ENCODE measurements around the gene LSAMP.

Gene LSAMP

GRCh38 chr3:116350119-116350733 is 95.1 kb downstream of the LSAMP start:
- DNase-seq, result no peak

GRCh38 chr3:116348216-116348615 is 97.1 kb downstream of the LSAMP start:
- no peak for DNase-seq

GRCh38 chr3:116342499-116342898 is 102.8 kb downstream of the LSAMP start:
- no peak for DNase-seq

- no peak for DNase-seq
Observed at GRCh38 chr3:116341899-116342298, 103.4 kb downstream of the LSAMP start.

- no peak for DNase-seq
Observed at GRCh38 chr3:116341381-116341780, 103.9 kb downstream of the LSAMP start.

- no peak for DNase-seq
Observed at GRCh38 chr3:116340680-116341216, 104.5 kb downstream of the LSAMP start.

GRCh38 chr3:116339441-116340028 is 105.8 kb downstream of the LSAMP start:
- DNase-seq, result no peak

GRCh38 chr3:116338713-116339112 is 106.6 kb downstream of the LSAMP start:
- DNase-seq, result no peak

- no peak for DNase-seq
Observed at GRCh38 chr3:116337229-116337628, 108.1 kb downstream of the LSAMP start.

- no peak for DNase-seq
Observed at GRCh38 chr3:116331380-116331779, 113.9 kb downstream of the LSAMP start.

GRCh38 chr3:116322750-116323375 is 122.4 kb downstream of the LSAMP start:
- DNase-seq, result no peak

- no peak for DNase-seq
Observed at GRCh38 chr3:116318370-116318769, 126.9 kb downstream of the LSAMP start.

- no peak for DNase-seq
Observed at GRCh38 chr3:116316771-116317170, 128.5 kb downstream of the LSAMP start.

GRCh38 chr3:116314476-116314875 is 130.8 kb downstream of the LSAMP start:
- DNase-seq, result no peak

- no peak for DNase-seq
Observed at GRCh38 chr3:116306720-116307119, 138.6 kb downstream of the LSAMP start.

GRCh38 chr3:116306149-116306548 is 139.1 kb downstream of the LSAMP start:
- DNase-seq, result no peak

- no peak for DNase-seq
Observed at GRCh38 chr3:116302087-116302747, 143.1 kb downstream of the LSAMP start.

GRCh38 chr3:116301422-116301821 is 143.9 kb downstream of the LSAMP start:
- DNase-seq, result no peak

- DNase-seq, result no peak
Observed at GRCh38 chr3:116300226-116300625, 145.1 kb downstream of the LSAMP start.

- DNase-seq, result no peak
Observed at GRCh38 chr3:116299646-116300081, 145.6 kb downstream of the LSAMP start.

GRCh38 chr3:116298151-116298550 is 147.1 kb downstream of the LSAMP start:
- no peak for DNase-seq

- DNase-seq, result no peak
Observed at GRCh38 chr3:116291141-116291540, 154.1 kb downstream of the LSAMP start.

GRCh38 chr3:116288485-116288884 is 156.8 kb downstream of the LSAMP start:
- DNase-seq, result no peak
